PC-9 (cell line): Measurements from ENCODE around the gene AGRN.

ENCODE experiments used
- CTCF ChIP-seq: fragments of 200-600 bp; sonication (generic); conservative IDR thresholded peaks from 2 replicates; pipeline ENCODE4 v1.6.1; 2017; ENCODE audit warnings: mixed run types, antibody characterized with exemption, mild to moderate bottlenecking, moderate library complexity
- EZH2 ChIP-seq: fragments of 200-600 bp; sonication (generic); IDR thresholded peaks from 2 replicates; pipeline ENCODE4 v1.8.0; 2017; ENCODE audit warnings: antibody characterized with exemption, low read depth

DNA sequence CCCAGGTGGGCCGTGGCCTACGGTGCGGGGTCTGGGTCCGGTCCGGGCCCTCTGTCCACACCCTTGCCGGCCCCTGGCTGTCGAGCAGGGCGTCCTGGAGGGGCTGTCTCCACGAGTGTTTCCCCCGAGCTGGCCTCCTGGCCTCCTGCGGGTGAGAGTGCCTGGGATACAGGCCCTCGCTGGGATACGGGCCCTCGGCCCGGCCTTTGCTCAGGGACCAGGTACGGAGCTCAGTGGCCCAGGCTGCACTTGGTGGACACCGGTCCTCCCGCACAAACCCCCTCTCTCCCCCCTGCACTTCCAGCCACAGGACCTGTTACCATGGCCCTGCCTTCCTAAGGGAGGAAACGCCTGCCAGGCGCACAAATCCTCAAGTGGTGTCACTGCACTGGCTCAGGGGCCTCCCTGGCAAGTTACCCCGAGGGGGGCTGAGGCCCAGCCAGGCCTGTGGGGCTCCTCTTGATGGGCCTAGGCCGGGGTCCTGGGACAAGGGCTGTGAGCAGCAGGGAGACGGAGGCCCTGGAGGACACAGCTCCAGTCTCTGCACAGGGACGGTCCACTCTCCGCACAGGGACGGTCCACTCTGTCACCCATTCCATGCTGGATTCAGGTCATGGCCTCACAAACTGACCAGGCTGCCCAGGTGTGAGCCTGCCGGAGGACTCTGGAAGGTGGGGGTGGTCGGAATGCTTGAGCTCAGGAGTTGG is 72.4 kb downstream of the AGRN start:
- TF ChIP-seq CTCF (no peak), EZH2 (no peak)
